ENCODE data around the gene MPRIP. TPM values are rescaled to one million over a fixed set of nuclear protein-coding genes. Genes with fewer than 3 reads are reported as not detected.
A peak's percentile ranks its signal among the peaks of the same experiment; 100 is the strongest.

The MPRIP gene
- total RNA-seq, 2 donors from 2014 or later: 147 to 269 TPM

DNA sequence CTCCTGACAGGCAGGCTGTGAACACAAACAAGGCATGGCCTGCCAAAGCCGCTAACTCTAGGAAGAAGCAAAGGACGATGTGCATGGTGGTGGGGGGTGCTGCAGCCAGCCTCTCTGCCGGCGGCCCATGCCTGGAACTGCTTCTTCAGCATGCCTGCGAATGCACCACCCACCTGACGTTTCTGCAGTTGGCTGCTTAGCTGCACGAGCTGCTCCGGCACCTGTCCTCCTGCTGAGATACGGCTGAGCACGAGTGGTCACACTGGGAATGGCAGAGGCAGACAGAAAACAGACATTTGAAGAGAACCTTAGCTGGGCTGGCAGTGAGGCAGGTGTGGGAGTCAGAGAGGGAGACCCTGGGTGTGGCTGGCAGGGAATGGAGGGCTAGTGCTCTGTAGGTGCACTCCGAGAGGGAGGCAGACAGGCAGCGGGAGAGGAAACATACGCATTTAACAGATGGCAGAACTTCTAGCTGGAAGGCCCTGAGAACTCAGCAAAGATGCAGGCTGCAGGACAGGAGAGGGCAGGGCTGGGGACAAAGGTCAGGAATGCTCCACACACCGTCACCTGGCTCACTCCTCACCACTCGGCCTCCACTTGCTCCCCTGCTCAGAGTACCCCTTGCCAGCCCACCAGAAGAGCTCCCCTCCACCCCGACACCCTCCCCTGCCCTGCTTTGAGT is 189.5 kb downstream of the MPRIP start:
- DNase-seq (no peak), ATAC-seq (no peak)
- Histone ChIP-seq H3K4me1 (peaks cover 26% of the 10 kb centered on the region), H3K9me3 (no peaks in the 10 kb centered on the region), H3K27me3 (no peaks in the 10 kb centered on the region), H3K4me3 (no peak overlapping the region), H3K27ac (no peak overlapping the region), H3K36me3 (replicated peaks in 1 of 2; ENCODE audit: insufficient read depth in 1 of 2, low read depth in 2 of 2) (peaks cover 0 to 11% of the 10 kb centered on the region in 2 donors)
- intact Hi-C loops (cut with DNase I): no loop called here
- WGBS, 2 donors: 77 to 79% methylated on average over 15 to 16 of the region's 16 CpGs
- TF ChIP-seq POLR2A (IDR thresholded peaks at IDR 0.05): no peak
- TF ChIP-seq CTCF (IDR thresholded peaks at IDR 0.05): no peak

DNA sequence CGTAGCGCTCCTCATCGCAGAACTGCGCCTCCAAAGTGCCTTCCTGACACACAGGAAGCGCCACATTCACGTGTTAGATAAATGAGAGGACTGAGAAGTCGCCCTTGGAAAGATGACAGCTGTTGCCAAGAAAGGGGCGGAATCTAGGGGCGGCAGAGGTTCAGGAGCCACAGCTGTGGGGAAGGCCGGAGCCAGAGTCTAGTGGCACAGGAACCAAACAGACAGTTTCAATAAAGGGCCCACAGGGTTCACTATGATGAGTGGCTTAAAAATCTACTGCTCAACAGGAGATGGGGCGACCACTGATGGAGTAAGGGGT is 190.0 kb downstream of the MPRIP start:
- H3K4me1 ChIP-seq: peaks cover 26% of the 10 kb centered on the region
- no peak overlapping the region for H3K4me3 ChIP-seq
- H3K36me3 ChIP-seq (replicated peaks in 1 of 2; ENCODE audit: insufficient read depth in 1 of 2, low read depth in 2 of 2): peaks cover 0 to 8% of the 10 kb centered on the region in 2 donors
- no peak overlapping the region for H3K27ac ChIP-seq
- WGBS, 2 donors: 75 to 85% methylated on average over 7 to 11 of the region's 11 CpGs
- no peaks in the 10 kb centered on the region for H3K9me3 ChIP-seq
- TF ChIP-seq CTCF (IDR thresholded peaks at IDR 0.05) (no peak), POLR2A (IDR thresholded peaks at IDR 0.05) (no peak)
- ATAC-seq (no peak), DNase-seq (no peak)
- intact Hi-C loops (cut with DNase I): no loop called here
- H3K27me3 ChIP-seq: no peaks in the 10 kb centered on the region

- DNase-seq (peak in 3 of 4 donors; percentile 39 to 53 (median 40)), ATAC-seq (peak; percentile 13)
- H3K4me1 ChIP-seq: peaks cover 26% of the 10 kb centered on the region
- intact Hi-C loops (cut with DNase I): no loop called here
- TF ChIP-seq POLR2A (IDR thresholded peaks at IDR 0.05) (peak in 1 of 3 donors; percentile 27), CTCF (IDR thresholded peaks at IDR 0.05) (no peak)
- peaks cover 0 to 4% of the 10 kb centered on the region in 2 donors for H3K36me3 ChIP-seq (replicated peaks in 1 of 2; ENCODE audit: insufficient read depth in 1 of 2, low read depth in 2 of 2)
- peak overlapping the region in 3 of 4 donors; percentile 91 to 99 (median 97) for H3K27ac ChIP-seq
- 44 to 49% methylated on average over 19 of the region's 19 CpGs for WGBS, 2 donors
- H3K4me3 ChIP-seq: peak overlapping the region in 1 of 2 donors; percentile 98
- no peaks in the 10 kb centered on the region for H3K9me3 ChIP-seq
- no peaks in the 10 kb centered on the region for H3K27me3 ChIP-seq
These were observed 193.2 kb downstream of the MPRIP start for GRCh38 chr17:17235212-17236174.

DNA sequence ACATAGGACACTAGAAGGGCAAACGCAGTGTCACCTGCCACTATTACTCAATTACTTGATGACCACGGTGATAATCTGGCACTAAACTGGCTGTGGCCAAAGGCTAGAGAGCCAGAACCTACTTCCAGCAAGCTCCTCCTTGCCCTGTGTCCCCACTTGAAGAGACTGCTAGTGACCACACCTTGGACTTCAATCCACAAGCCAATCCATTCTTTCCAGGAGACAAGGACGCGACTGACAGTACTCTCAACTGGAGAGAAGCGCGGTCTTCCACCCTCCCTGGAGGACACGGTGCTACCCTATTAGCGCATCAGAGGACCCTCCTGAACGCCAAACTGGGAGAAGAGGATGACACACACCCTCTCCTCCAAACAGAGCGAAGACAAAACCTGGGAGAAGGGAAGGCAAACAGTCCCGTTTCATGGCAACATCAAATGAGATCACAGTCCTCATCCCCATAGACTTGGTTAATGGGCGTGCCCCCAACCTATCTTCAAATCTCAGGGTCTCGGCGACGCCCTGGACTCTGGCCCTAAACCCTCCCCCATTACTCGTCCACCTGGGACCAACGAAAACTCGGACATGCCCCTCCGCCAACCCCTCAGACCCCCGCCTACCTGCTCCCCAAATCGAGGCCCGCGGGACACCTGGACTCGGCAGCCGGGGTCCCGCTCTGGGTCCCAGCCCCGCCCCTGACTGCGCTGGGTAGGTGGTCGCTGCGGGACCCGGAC is 194.2 kb downstream of the MPRIP start:
- DNase-seq (peak in 1 of 4 donors; percentile 21), ATAC-seq (peak; percentile 5)
- peaks cover 0 to 4% of the 10 kb centered on the region in 2 donors for H3K36me3 ChIP-seq (replicated peaks in 1 of 2; ENCODE audit: insufficient read depth in 1 of 2, low read depth in 2 of 2)
- TF ChIP-seq POLR2A (IDR thresholded peaks at IDR 0.05) (no peak), CTCF (IDR thresholded peaks at IDR 0.05) (no peak)
- WGBS, 2 donors: 0 to 1% methylated on average over 10 to 31 of the region's 31 CpGs
- H3K27me3 ChIP-seq: no peaks in the 10 kb centered on the region
- peak overlapping the region; percentile 91 to 99 (median 97) for H3K27ac ChIP-seq
- H3K4me1 ChIP-seq: peaks cover 26% of the 10 kb centered on the region
- no peaks in the 10 kb centered on the region for H3K9me3 ChIP-seq
- intact Hi-C loops (cut with DNase I): no loop called here
- H3K4me3 ChIP-seq: peak overlapping the region; percentile 98 to 100

Measured in body of pancreas (tissue), 4 donors.